Loucy (cell line): ENCODE data around the gene POLR2L.
A peak's percentile ranks its signal among the peaks of the same experiment; 100 is the strongest.

Experiments used
- H2AFZ ChIP-seq: fragments of 200-600 bp; sonication (generic); 2 replicates; pipeline ENCODE4 v1.6.0; 2016; ENCODE audit warnings: antibody characterized with exemption, mild to moderate bottlenecking, low read length, moderate library complexity
- H3F3A ChIP-seq: fragments of 200-600 bp; 2 replicates; pipeline ENCODE4 v1.6.0; 2016; ENCODE audit warnings: antibody characterized with exemption, low read depth, mild to moderate bottlenecking
- H3K27me3 ChIP-seq: fragments of 200-600 bp; sonication (generic); 2 replicates; pipeline ENCODE4 v1.6.1; 2014; ENCODE audit warnings: low read length, mild to moderate bottlenecking; ENCODE audit not compliant: insufficient read depth, poor library complexity, severe bottlenecking
- H3K36me3 ChIP-seq: fragments of 200-600 bp; sonication (generic); 2 replicates; pipeline ENCODE4 v1.6.1; 2016; ENCODE audit warnings: low read length; ENCODE audit not compliant: insufficient read depth
- H3K4me1 ChIP-seq: fragments of 200-600 bp; sonication (generic); 2 replicates; pipeline ENCODE4 v1.5.1; 2014; ENCODE audit warnings: low read length, mild to moderate bottlenecking; ENCODE audit not compliant: insufficient read depth, poor library complexity, severe bottlenecking
- H3K4me2 ChIP-seq: fragments of 200-600 bp; sonication (generic); 2 replicates; pipeline ENCODE4 v1.6.0; 2014; ENCODE audit warnings: antibody characterized with exemption, low read length, low read depth, mild to moderate bottlenecking; ENCODE audit not compliant: poor library complexity, severe bottlenecking
- H3K4me3 ChIP-seq: fragments of 200-600 bp; sonication (generic); 2 replicates; pipeline ENCODE4 v1.5.1; 2014; ENCODE audit warnings: low read length, mild to moderate bottlenecking, mixed read lengths; ENCODE audit not compliant: poor library complexity, severe bottlenecking
- H3K79me2 ChIP-seq: fragments of 200-600 bp; sonication (generic); 2 replicates; pipeline ENCODE4 v1.6.1; 2014; ENCODE audit warnings: low read length; ENCODE audit not compliant: insufficient read depth
- H3K9ac ChIP-seq: fragments of 200-600 bp; sonication (generic); 2 replicates; pipeline ENCODE4 v1.6.0; 2014; ENCODE audit warnings: mild to moderate bottlenecking, low read depth, low read length, moderate library complexity; ENCODE audit not compliant: poor library complexity, severe bottlenecking
- H3K9me2 ChIP-seq: fragments of 200-600 bp; sonication (generic); replicated peaks from 2 replicates; pipeline ENCODE4 v1.6.1; 2016; ENCODE audit warnings: low read depth, low read length, mixed read lengths
- H3K9me3 ChIP-seq: fragments of 200-600 bp; sonication (generic); 2 replicates; pipeline ENCODE4 v1.6.1; 2014; ENCODE audit warnings: mild to moderate bottlenecking, antibody characterized with exemption, low read length, low read depth; ENCODE audit not compliant: insufficient read depth
- H4K20me1 ChIP-seq: fragments of 200-600 bp; sonication (generic); 2 replicates; pipeline ENCODE4 v1.6.0; 2014; ENCODE audit warnings: antibody characterized with exemption, low read length, mild to moderate bottlenecking; ENCODE audit not compliant: insufficient read depth, poor library complexity, severe bottlenecking
- CTCF ChIP-seq: fragments of 200-600 bp; sonication (generic); conservative IDR thresholded peaks from 2 replicates; pipeline ENCODE4 v1.5.1; 2014; ENCODE audit warnings: mild to moderate bottlenecking, antibody characterized with exemption, low read length
- EZH2phosphoT487 ChIP-seq: fragments of 200-600 bp; IDR thresholded peaks from 2 replicates; pipeline ENCODE4 v1.6.1; 2018; ENCODE audit warnings: antibody characterized with exemption, mild to moderate bottlenecking, moderate library complexity, borderline replicate concordance

The POLR2L gene

DNA sequence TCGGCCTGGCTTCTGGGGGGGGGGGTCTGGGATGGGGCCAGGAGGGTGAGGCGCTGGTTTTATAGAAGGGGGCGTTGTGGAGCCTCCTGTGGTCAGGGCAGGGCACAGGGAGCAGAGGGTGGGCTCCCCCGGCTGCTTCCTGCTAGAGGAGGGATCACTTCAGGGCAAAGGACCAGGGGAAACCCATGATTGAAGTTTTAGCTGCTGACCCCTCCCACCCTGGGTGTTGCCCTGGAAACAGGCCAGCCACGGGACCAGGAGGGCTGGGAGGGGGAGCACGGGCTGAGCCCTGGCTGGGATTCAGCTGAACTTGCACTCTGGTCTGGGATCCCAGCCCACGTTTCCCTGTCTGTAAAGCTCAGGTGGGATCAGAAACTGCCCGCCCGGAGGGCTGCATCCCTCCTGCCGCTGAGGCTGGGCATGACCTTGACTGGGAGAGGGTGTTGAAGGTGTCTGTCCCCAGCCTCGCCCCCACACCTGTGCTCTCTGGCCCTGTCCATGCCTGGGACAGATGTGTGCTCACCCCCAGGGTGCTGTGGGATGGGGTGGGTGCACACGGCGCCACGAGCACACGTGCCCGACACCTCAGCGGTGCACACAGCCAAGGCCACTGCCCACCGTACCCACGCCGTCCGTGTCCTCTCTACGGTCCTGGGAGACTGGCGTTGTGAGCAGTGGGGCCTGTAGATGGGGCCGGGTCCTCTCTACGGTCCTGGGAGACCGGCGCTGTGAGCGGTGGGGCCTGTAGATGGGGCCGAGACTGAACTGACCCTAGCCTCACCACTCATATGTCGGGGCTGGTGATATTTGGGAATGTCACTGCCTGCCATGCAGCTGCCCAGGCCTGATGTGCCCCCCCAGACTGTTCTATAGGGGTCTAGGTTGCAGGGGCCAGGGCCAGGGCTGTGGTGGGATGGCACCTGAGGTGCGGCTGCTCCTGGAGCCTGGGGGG lies 2.6 kb upstream of the POLR2L start:
- peaks cover 27% of the 10 kb centered on the region for H3K79me2 ChIP-seq

DNA sequence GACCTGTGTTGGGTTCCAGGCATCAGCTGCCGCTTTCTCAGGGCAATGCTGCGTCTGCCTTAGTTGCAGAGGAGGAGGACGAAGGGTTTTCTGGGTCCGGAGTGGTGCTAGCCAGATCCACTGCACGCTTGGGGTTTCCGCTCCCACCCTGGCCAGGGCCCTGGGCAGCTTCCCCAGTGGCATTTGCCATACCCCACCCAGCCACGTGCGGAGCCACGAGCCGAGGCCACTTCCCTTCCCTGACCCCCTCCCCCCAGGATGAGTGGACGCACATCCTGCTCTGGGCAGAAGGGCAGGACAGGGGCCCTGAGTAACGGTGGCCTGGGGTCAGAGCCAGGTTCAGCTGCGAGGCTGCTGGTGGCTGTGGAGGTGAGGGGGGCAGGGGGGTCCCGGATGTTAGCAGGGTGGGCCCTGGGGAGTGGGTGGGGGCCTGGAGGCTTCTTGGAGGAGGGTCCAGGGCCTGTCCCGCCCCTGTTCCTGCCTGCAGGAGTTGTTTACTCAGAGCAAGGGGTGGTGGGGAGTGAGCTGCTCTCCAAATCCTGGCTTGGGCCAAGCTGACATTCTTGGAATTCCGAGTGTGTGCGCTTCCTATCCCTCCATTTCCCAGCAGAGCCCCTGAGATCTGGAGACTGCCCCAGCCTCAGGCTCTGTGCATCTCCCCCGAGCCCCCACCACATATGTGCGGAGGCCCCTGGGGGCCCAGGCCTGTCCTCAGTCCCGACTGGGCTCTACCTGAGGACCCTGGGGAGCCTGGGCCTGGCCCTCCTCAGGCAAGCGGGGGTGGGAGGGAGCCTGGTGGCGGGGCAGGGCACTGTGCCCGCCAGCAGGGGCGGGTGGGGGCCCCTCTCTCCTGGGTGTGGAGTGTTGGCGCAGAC lies 1.7 kb upstream of the POLR2L start:
- TF ChIP-seq CTCF (peak; percentile 32; the same call in 1 of the 2 replicates), EZH2phosphoT487 (no peak)
- Histone ChIP-seq H3K27me3 (no peaks in the 10 kb centered on the region), H3K36me3 (peaks cover 8% of the 10 kb centered on the region; the same call in 1 of the 2 replicates), H3K9me3 (no peaks in the 10 kb centered on the region), H2AFZ (no peak overlapping the region), H3K9me2 (no peaks in the 10 kb centered on the region), H3K79me2 (peaks cover 31% of the 10 kb centered on the region), H3K4me2 (peak overlapping the region; percentile 79), H3K4me3 (peak overlapping the region; percentile 97), H3F3A (no peaks in the 10 kb centered on the region), H3K4me1 (peaks cover 49% of the 10 kb centered on the region), H3K9ac (peak overlapping the region; percentile 88), H4K20me1 (peaks cover 24% of the 10 kb centered on the region)

More for the DNA sequence above, 2.6 kb upstream of the POLR2L start:
- no peaks in the 10 kb centered on the region for H3K9me2 ChIP-seq
- no peak for TF ChIP-seq CTCF
- no peak for TF ChIP-seq EZH2phosphoT487
- H3K36me3 ChIP-seq = no peaks in the 10 kb centered on the region
- no peaks in the 10 kb centered on the region for H3K27me3 ChIP-seq
- H3K9me3 ChIP-seq = no peaks in the 10 kb centered on the region
- H3F3A ChIP-seq = no peaks in the 10 kb centered on the region
- peak overlapping the region; percentile 88 for H3K9ac ChIP-seq
- peaks cover 21% of the 10 kb centered on the region for H4K20me1 ChIP-seq
- H3K4me2 ChIP-seq = peak overlapping the region; percentile 79
- no peak overlapping the region for H2AFZ ChIP-seq
- peak overlapping the region; percentile 97 for H3K4me3 ChIP-seq
- H3K4me1 ChIP-seq = peaks cover 49% of the 10 kb centered on the region

DNA sequence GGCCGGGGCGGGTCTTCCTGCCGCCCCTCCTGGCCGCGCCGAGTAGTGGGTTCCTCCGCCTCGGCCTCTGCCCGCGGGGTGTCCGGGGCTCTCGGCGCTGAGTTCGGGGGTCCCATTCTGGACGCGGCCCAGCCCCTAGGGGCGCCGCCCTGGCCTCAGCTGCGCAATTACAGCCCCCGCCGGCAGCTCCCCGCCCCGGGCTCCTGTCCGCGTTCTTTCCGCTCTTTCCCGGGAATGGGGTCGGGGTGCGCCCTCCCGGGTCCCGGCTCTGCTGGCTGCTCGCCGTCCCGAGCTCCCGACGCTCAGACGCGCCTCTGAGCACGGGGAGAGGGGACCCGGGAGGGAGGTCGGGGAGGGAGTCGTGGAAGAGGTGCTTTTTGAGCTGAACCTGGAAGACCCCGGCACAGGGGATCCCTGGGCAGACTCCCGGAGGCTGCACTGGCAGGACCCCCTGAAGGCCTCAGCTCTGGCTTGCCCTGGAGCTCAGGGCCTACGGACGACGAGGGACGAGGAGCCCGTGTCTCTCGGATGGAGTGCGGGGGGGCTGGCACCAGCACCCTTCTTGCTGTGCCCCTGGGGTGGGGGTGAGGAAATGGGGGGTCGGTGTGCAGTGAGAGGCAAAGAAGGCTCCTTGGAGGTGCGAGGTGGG lies 881 bp upstream of the POLR2L start:
- Histone ChIP-seq H3K9me3 (no peaks in the 10 kb centered on the region), H3K27me3 (no peaks in the 10 kb centered on the region), H3K4me1 (peaks cover 49% of the 10 kb centered on the region), H3K9me2 (no peaks in the 10 kb centered on the region), H3K79me2 (peaks cover 31% of the 10 kb centered on the region), H3K9ac (peak overlapping the region; percentile 88), H3K36me3 (peaks cover 13% of the 10 kb centered on the region; the same call in 1 of the 2 replicates), H2AFZ (peak overlapping the region; percentile 99), H4K20me1 (peaks cover 28% of the 10 kb centered on the region), H3F3A (no peaks in the 10 kb centered on the region), H3K4me2 (peak overlapping the region; percentile 79), H3K4me3 (peak overlapping the region; percentile 97)
- no peak for TF ChIP-seq EZH2phosphoT487
- TF ChIP-seq CTCF = no peak; the same call in 1 of the 2 replicates
